ENCODE data around the gene AVPI1. TPM values are rescaled to one million over a fixed set of nuclear protein-coding genes. Genes with fewer than 3 reads are reported as not detected.

The AVPI1 gene
- total RNA-seq, 2 experiments from 2014 or later = 1.1 to 1.7 TPM

DNA sequence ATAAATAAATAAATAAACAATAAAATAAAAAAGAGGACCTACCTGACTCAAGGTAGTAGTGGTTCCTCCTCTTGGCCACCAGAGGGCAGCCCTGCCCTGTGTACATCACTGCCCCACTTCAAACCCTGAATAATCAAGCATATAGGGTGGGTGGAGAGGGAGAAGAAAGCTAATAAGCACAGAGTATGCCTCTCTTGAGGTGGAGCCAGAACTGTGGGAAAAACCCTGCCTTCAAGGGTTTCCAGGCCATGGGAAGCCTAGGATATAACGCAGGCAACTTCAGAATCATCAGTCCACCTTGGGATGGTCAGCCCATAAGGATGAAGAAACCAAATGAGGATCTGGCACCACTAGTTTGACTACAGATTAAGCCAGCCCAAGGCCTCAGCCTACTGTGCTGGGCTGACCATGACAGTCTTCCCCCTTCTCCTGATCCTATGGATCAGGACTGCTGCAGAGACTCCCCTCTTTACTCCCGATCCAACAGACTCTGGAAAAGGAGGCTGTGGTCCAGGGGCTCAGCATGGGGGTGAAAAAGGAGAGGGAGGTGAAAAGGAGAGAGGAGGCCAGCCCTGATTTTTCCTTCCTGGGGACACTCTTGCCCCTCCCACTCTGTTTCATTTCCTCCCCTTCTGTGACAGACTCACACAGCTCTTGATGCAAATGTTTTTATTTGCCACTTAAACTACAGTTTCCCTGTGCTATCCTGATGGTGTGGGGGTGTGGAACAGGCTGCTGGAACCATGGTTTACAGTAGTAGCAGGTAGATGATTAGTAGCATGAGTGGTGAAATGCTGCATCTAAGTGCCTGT lies 10.1 kb downstream of the AVPI1 start:
- H3K4me1 Mint-ChIP-seq (ENCODE audit: low read depth) = peaks cover 23% of the 10 kb centered on the region
- H3K27ac Mint-ChIP-seq = no peak overlapping the region
- ATAC-seq (peak; percentile 82), DNase-seq (peak; percentile 58)
- CTCF ChIA-PET = interaction anchor here (0.6 to 6.9 kb wide), 15 partner anchors 8 to 192 kb away, joined by 3 to 52 read pairs (median 4); partner anchors contain the start of genes AVPI1 and ZFYVE27
- POLR2A ChIA-PET = interaction anchor here (0.6 to 1.3 kb wide), 2 partner anchors 10 to 271 kb away, joined by 3 to 6 read pairs; partner anchors contain the start of gene AVPI1
- H3K27me3 Mint-ChIP-seq (ENCODE audit: low read depth) = no peaks in the 10 kb centered on the region
- no peak overlapping the region for H3K4me3 Mint-ChIP-seq
- no peaks in the 10 kb centered on the region for H3K9me3 Mint-ChIP-seq (ENCODE audit: insufficient read depth)
- peaks cover 14% of the 10 kb centered on the region for H3K36me3 Mint-ChIP-seq (ENCODE audit: low read depth)

DNA sequence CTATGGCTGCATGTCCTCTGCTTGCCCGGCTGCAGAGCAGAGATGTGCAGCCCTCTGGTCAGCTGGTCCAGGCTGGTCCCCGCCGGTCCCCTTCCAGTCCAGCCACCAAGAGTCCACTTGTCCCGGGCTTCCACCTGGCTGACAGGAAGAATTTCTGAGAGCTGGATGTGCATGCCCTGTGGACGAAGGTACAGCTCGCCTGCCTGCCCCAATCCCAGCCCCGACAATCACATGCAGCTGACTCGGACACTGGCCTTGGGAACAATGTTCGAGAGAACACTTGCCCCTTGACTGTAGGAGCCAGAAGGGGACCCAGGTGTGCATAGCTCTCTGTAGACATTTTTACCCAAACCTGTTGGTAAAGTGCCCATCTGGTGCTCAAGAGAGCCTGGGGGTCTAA lies 11.8 kb downstream of the AVPI1 start:
- H3K36me3 Mint-ChIP-seq (ENCODE audit: low read depth) = peaks cover 16% of the 10 kb centered on the region
- H3K4me1 Mint-ChIP-seq (ENCODE audit: low read depth) = peaks cover 23% of the 10 kb centered on the region
- H3K27ac Mint-ChIP-seq = no peak overlapping the region
- H3K9me3 Mint-ChIP-seq (ENCODE audit: insufficient read depth) = no peaks in the 10 kb centered on the region
- ATAC-seq = no peak
- ChIA-PET CTCF (interaction anchor here (1.4 to 6.9 kb wide), 5 partner anchors 11 to 56 kb away, joined by 3 to 52 read pairs (median 11); partner anchors contain the start of genes AVPI1 and PI4K2A), POLR2A (interaction anchor here (1.3 kb wide), 1 partner anchor 12 kb away, joined by 6 read pairs; the partner anchor contains the start of gene AVPI1)
- DNase-seq = no peak
- H3K27me3 Mint-ChIP-seq (ENCODE audit: low read depth) = no peaks in the 10 kb centered on the region
- no peak overlapping the region for H3K4me3 Mint-ChIP-seq

DNA sequence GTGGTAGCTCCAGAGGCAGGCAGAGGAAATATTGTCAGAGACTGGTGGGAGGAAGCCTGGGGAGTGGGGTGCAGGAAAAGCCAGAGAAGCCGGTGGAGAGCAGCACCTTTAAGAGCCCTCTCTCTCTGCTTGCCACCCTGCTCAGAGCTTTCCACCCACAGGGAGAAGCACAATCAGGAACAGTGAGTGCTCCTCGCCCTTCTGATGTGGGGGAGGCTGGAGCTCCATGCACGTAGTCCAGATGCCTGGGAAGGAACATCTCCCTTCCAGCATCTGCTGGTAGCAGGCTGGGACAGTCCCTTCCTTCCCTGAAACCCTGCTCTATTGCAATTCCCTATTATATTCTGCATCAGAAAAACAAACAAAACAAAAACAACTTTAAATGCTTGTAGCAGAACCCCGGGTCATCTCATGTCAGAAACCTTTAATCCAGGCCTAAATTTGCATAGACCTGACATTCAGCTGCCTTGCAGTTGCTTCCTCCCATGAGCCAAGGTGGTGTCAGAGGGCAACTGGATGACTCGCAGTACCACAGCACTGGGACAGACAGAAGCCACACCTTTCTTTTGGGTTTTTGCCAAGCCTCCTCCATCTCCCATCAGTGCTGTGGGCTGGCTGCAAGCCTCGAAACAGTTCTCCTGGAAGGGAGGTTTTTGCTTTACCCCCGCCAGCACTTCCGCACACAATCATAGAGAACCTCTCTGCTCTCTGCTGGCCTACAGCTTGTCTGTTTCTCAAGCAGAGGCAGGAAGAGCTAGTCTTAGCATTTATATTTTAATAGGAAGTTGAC lies 13.1 kb downstream of the AVPI1 start:
- no peaks in the 10 kb centered on the region for H3K27me3 Mint-ChIP-seq (ENCODE audit: low read depth)
- H3K4me3 Mint-ChIP-seq = no peak overlapping the region
- ATAC-seq (peak; percentile 28), DNase-seq (peak; percentile 33)
- peaks cover 16% of the 10 kb centered on the region for H3K36me3 Mint-ChIP-seq (ENCODE audit: low read depth)
- no peaks in the 10 kb centered on the region for H3K9me3 Mint-ChIP-seq (ENCODE audit: insufficient read depth)
- peak overlapping the region; percentile 30 for H3K27ac Mint-ChIP-seq
- peaks cover 23% of the 10 kb centered on the region for H3K4me1 Mint-ChIP-seq (ENCODE audit: low read depth)
- ChIA-PET POLR2A (no interaction called here), CTCF (interaction anchor here (1.2 to 5.2 kb wide), 3 partner anchors 13 to 57 kb away, joined by 3 to 52 read pairs (median 3); partner anchors contain the start of gene AVPI1)

DNA sequence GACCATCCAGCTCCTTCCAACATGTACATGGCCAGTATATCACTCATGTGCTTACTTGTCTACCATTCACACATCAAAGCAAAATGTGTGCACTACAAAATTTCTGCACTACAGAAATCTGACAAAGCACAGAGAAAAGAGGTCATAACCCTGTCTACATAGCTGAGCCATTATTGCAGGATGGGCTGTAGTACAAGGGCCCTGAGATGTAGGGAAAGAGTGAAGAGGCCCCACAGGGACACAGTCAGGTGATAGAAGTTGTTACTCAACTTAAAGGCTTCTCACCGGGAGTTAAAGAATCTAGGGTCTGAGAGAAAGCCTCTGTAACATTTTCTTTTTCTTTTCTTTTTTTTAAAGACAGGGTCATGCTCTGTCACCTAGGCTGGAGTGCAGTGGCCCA lies 17.5 kb downstream of the AVPI1 start:
- POLR2A ChIA-PET = interaction anchor here (0.7 kb wide), 1 partner anchor 101 kb away, joined by 3 read pairs; no protein-coding TSS in a partner anchor
- no peak for DNase-seq
- CTCF ChIA-PET = interaction anchor here (0.7 to 1.8 kb wide), 4 partner anchors 8 to 97 kb away, joined by 3 to 4 read pairs (median 4); partner anchors contain the start of genes ANKRD2 and AVPI1
- Mint-ChIP-seq H3K4me3 (no peak overlapping the region), H3K27ac (no peak overlapping the region), H3K4me1 (ENCODE audit: low read depth) (peaks cover 13% of the 10 kb centered on the region), H3K9me3 (ENCODE audit: insufficient read depth) (no peaks in the 10 kb centered on the region), H3K36me3 (ENCODE audit: low read depth) (peaks cover 25% of the 10 kb centered on the region), H3K27me3 (ENCODE audit: low read depth) (no peaks in the 10 kb centered on the region)
- ATAC-seq = no peak

DNA sequence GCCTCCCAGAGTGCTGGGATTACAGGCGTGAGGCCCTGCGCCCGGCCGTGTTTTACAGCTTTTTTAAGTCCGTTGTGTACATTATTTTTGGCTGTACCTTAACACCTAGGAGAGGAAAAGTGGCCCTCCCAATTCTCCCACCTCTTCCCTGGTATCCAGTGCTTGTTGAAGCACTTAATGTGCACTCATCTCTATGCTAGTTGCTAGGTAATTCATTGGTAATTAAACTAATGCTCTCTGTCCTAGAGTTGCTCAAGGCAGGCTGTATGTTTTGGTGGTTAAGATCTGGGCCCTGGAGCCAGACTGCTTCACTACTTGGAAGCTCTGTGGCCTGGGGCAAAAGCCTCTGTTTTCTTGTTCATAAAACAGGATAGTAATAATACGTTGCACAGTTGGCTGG lies 19.6 kb downstream of the AVPI1 start:
- no peak for ATAC-seq
- Mint-ChIP-seq H3K36me3 (ENCODE audit: low read depth) (peaks cover 22% of the 10 kb centered on the region), H3K9me3 (ENCODE audit: insufficient read depth) (no peaks in the 10 kb centered on the region), H3K27me3 (ENCODE audit: low read depth) (no peaks in the 10 kb centered on the region), H3K27ac (no peak overlapping the region), H3K4me3 (no peak overlapping the region), H3K4me1 (ENCODE audit: low read depth) (peaks cover 3% of the 10 kb centered on the region)
- ChIA-PET POLR2A (no interaction called here), CTCF (interaction anchor here (2.0 to 2.4 kb wide), 2 partner anchors 9 to 64 kb away, joined by 4 to 8 read pairs; no protein-coding TSS in a partner anchor)
- no peak for DNase-seq

DNA sequence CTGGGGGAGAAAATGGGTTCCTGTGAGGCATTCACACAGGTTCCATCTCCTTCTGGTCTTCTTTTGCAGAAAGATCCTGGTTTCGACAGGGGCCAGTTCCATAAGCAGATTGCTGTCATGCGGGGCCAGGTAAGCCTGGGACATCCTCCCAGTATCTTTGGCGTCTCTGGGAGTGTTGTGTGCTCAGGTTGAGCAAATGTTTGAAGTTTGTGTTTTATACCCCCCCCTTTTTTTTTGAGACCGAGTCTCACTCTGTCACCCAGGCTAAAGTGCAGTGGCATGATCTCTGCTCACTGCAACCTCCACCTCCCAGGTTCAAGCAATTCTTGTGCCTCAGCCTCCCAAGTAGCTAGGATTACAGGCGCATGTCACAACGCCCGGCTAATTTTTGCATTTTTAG lies 20.0 kb downstream of the AVPI1 start:
- Mint-ChIP-seq H3K36me3 (ENCODE audit: low read depth) (peaks cover 22% of the 10 kb centered on the region), H3K27me3 (ENCODE audit: low read depth) (no peaks in the 10 kb centered on the region)
- ATAC-seq = no peak

DNA sequence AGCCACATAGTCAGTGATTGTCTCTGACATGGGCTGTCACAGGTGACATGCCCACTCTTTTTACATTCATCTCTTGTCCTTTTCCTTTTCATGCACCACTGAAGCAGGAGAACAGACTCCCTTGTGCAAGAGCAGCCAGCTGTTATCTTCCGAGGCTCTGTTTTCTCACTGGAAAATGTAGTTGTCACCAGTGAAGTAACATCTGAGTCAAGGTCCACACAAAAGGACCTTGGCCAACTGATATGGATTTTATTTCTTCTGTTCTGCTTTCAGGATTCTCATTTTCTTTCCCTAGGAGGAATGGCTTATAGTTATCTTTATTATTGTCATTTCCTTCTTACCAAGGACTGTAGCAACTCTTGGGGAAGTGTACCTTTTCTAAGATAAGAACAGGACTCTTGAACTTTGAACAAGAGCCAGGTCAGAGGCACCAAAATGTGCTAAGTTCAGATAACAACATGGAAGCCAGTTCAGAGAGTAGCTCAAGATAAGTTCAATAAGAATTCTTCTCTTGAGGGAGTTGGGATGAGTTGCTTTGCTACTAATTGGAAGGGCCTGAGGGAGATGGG lies 22.7 kb downstream of the AVPI1 start:
- ATAC-seq = no peak
- Mint-ChIP-seq H3K9me3 (ENCODE audit: insufficient read depth) (no peaks in the 10 kb centered on the region), H3K4me3 (no peak overlapping the region), H3K27me3 (ENCODE audit: low read depth) (no peaks in the 10 kb centered on the region), H3K27ac (no peak overlapping the region), H3K4me1 (ENCODE audit: low read depth) (peaks cover 3% of the 10 kb centered on the region), H3K36me3 (ENCODE audit: low read depth) (peaks cover 22% of the 10 kb centered on the region)
- CTCF ChIA-PET = interaction anchor here (2.2 to 2.4 kb wide), 2 partner anchors 12 to 37 kb away, joined by 7 to 11 read pairs; no protein-coding TSS in a partner anchor
- POLR2A ChIA-PET = no interaction called here
- DNase-seq = no peak

More for the DNA sequence above, 20.0 kb downstream of the AVPI1 start:
- Mint-ChIP-seq H3K27ac (no peak overlapping the region), H3K9me3 (ENCODE audit: insufficient read depth) (no peaks in the 10 kb centered on the region), H3K4me3 (no peak overlapping the region), H3K4me1 (ENCODE audit: low read depth) (peaks cover 3% of the 10 kb centered on the region)
- no peak for DNase-seq
- ChIA-PET POLR2A (no interaction called here), CTCF (interaction anchor here (2.0 to 2.4 kb wide), 2 partner anchors 9 to 64 kb away, joined by 4 to 8 read pairs; no protein-coding TSS in a partner anchor)

DNA sequence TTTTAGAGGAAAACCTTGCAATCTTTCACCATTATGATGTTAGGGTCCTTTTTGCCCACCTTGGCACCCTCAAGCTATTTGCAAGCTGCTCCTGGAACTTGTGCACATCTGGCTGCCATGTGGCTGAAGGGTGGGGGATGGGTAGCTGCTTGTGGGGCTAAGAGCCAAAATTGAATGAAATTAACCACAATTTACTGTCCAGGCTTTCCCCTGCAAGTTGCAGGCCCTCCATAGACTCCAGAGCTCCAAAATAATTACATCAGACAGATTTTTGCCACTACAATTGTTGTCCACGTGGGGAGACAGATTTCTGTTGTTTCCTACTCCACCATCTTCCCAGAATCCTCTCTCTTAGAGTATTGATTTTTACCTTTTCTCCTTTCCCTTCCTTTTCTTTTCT lies 27.5 kb downstream of the AVPI1 start:
- Mint-ChIP-seq H3K27ac (no peak overlapping the region), H3K9me3 (ENCODE audit: insufficient read depth) (no peaks in the 10 kb centered on the region), H3K4me1 (ENCODE audit: low read depth) (no peaks in the 10 kb centered on the region), H3K27me3 (ENCODE audit: low read depth) (no peaks in the 10 kb centered on the region), H3K4me3 (no peak overlapping the region), H3K36me3 (ENCODE audit: low read depth) (peaks cover 26% of the 10 kb centered on the region)
- no peak for ATAC-seq
- CTCF ChIA-PET = no interaction called here
- POLR2A ChIA-PET = interaction anchor here (0.6 kb wide), 1 partner anchor 205 kb away, joined by 3 read pairs; no protein-coding TSS in a partner anchor
- no peak for DNase-seq

DNA sequence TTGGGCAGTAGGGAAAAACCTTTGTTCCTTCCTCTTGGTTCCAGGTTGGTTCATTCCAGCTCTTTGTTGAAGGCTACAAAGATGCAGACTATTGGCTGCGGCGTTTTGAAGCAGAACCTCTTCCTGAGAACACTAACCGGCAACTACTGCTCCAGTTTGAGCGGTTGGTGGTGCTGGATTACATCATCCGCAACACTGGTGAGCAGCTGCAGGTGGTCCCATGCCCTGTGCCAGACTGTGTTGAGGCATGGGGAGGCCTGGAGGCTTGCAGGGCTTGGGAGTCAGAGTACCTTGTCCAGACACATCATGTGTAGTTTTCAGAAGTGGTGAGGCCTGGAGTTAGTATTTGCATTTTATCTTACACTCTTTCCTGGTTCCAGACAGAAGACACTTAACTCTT lies 30.3 kb downstream of the AVPI1 start:
- Mint-ChIP-seq H3K27ac (no peak overlapping the region), H3K9me3 (ENCODE audit: insufficient read depth) (no peaks in the 10 kb centered on the region), H3K4me1 (ENCODE audit: low read depth) (no peaks in the 10 kb centered on the region), H3K4me3 (no peak overlapping the region), H3K36me3 (ENCODE audit: low read depth) (peaks cover 29% of the 10 kb centered on the region), H3K27me3 (ENCODE audit: low read depth) (no peaks in the 10 kb centered on the region)
- ChIA-PET CTCF (interaction anchor here (0.7 kb wide), 1 partner anchor 219 kb away, joined by 3 read pairs; no protein-coding TSS in a partner anchor), POLR2A (no interaction called here)
- no peak for ATAC-seq
- no peak for DNase-seq

DNA sequence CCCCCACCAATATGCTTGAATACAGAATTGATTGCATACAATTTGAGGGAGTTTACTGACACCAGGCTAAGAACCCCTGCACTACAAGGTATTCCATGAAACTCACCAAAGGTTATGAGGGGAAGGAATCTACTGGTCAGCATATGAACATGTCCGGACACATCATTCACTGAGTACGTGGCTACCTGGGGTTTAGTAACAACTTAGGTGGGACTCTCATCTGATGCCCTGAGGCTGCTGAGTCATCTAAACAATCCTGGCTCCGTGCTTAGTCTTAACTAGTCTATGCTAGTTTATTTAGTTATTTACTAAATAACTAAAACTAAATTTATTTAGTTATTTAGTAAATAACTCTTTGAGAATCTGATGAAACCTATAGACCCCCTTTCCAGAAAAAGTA lies 35.3 kb downstream of the AVPI1 start:
- H3K9me3 Mint-ChIP-seq (ENCODE audit: insufficient read depth) = no peaks in the 10 kb centered on the region
- ChIA-PET CTCF (no interaction called here), POLR2A (no interaction called here)
- no peak overlapping the region for H3K4me3 Mint-ChIP-seq
- no peak for ATAC-seq
- peaks cover 21% of the 10 kb centered on the region for H3K36me3 Mint-ChIP-seq (ENCODE audit: low read depth)
- H3K27me3 Mint-ChIP-seq (ENCODE audit: low read depth) = no peaks in the 10 kb centered on the region
- H3K27ac Mint-ChIP-seq = no peak overlapping the region
- peaks cover 11% of the 10 kb centered on the region for H3K4me1 Mint-ChIP-seq (ENCODE audit: low read depth)
- no peak for DNase-seq

DNA sequence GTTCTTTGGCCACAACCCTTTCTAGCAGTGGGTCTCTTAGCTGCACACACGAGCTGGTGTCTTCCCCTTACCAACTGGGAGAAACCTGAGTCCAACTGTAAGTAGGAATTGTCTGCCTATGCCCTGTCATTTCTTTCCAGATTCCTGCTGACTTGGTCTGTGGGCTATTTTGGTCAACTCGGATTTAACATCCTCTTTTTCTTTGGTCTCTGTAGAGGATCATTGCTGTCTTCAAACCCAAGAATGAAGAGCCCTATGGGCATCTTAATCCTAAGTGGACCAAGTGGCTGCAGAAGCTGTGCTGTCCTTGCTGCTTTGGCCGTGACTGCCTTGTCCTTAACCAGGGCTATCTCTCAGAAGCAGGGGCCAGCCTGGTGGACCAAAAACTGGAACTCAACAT lies 36.3 kb downstream of the AVPI1 start:
- ATAC-seq (no peak), DNase-seq (no peak)
- POLR2A ChIA-PET = interaction anchor here (0.6 kb wide), 1 partner anchor 21 kb away, joined by 3 read pairs; no protein-coding TSS in a partner anchor
- no peaks in the 10 kb centered on the region for H3K9me3 Mint-ChIP-seq (ENCODE audit: insufficient read depth)
- peaks cover 12% of the 10 kb centered on the region for H3K36me3 Mint-ChIP-seq (ENCODE audit: low read depth)
- CTCF ChIA-PET = no interaction called here
- H3K4me1 Mint-ChIP-seq (ENCODE audit: low read depth) = peaks cover 11% of the 10 kb centered on the region
- no peak overlapping the region for H3K4me3 Mint-ChIP-seq
- no peak overlapping the region for H3K27ac Mint-ChIP-seq
- H3K27me3 Mint-ChIP-seq (ENCODE audit: low read depth) = no peaks in the 10 kb centered on the region
